ENCODE data around the gene EFHD2. TPM values are rescaled to one million over a fixed set of nuclear protein-coding genes. Genes with fewer than 3 reads are reported as not detected.
"Not testable (repeated sequence)": the region's sequence is repeated elsewhere in the genome, so short reads cannot be mapped to it uniquely, and the experiment has no call there.

The EFHD2 gene
- total RNA-seq, 1 experiment from 2014 or later: 92.0 TPM

DNA sequence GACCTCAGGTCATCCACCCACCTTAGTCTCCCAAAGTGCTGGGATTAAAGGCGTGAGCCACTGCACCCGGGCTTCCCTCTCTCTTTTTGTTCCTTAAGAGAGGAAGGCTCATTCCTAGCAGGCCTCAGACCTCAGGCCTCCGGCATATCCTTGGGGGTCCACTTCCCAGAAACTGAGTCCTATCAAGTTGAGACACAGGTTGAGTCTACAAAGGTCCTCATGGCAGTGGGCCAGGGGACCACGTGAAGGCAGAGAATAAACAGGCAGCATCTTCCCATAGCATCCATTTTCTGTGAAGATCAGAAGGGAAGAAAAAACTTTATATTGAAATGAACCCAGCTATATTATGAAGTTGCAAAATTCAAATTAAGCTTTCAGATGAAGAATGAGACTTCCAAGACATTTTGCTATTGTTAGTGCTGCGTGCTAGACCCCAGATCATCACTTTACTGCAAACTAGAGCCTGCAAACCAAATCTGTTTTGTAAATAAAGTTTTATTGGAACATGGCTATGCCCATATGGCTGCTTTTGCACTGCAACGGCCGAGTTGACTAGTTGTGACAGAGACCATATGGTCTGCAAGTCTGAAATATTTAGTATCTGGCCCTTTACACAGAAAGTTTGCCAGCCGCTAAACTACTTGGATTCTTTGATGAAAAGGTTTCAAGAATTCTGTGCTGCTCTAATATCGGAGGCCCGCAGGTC lies 43.3 kb downstream of the EFHD2 start:
- no peaks in the 10 kb centered on the region for H3K9me3 ChIP-seq
- DNase-seq: no peak
- H3K36me3 ChIP-seq: no peaks in the 10 kb centered on the region
- H3K27me3 ChIP-seq: no peaks in the 10 kb centered on the region
- no peak overlapping the region for H3K4me3 ChIP-seq

DNA sequence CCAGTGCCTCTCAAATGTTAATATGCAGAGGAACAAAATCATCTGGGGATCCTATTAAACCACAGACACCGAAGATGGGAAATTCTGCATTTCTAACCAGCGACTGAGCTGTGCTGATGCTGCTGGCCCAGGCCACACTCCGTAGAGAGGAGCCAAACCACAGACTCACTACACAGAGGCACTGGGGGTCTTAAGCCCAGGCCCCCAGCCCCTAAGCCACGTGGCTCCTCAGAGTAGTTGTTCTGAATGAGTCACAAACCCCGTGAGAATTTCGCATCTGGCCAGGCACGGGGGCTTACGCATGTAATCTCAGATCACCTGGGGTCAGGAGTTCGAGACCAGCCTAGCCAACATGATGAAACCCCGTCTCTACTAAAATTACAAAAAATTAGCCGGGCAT lies 44.0 kb downstream of the EFHD2 start:
- Histone ChIP-seq H3K9me3 (no peaks in the 10 kb centered on the region), H3K36me3 (no peaks in the 10 kb centered on the region), H3K27me3 (no peaks in the 10 kb centered on the region), H3K4me3 (no peak overlapping the region)
- no peak for DNase-seq

DNA sequence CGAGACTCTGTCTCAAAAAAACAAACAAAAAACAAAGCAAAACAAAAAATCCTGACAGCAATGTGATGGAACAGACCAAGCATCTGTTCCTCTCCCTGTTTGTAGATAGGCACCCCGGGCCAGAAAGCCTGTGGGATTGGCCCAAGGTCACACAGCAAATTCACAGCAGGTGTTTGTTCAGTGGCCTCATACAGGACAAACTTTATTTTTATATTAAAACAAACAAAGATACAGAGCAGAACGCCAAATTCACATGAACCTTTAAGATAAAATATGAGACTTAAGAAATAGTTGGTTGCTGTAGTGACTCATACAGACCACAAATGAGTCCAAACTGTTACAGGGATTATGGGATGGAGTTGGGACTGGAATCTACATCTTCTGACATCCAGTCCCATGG lies 44.6 kb downstream of the EFHD2 start:
- Histone ChIP-seq H3K27me3 (no peaks in the 10 kb centered on the region), H3K9me3 (no peaks in the 10 kb centered on the region), H3K36me3 (no peaks in the 10 kb centered on the region), H3K4me3 (no peak overlapping the region)
- no peak for DNase-seq

DNA sequence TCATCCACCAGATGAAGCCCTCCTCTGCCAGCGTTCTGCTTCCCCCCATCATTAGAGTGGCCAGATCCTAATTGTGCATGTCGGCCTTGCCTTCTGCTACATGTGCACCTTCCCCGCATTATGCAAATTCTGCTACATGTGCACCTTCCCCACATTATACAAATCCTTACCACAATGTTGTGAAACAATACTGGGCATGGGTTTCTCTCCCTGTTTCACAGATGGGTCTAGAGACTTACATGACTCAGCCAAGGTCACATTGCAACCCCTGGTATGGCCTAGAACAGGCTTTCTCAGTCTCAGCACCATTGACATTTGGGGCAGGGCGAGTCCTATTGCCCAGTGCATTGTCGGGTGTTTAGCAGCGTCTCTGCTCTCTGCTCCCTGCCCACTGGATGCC lies 45.8 kb downstream of the EFHD2 start:
- Histone ChIP-seq H3K36me3 (no peaks in the 10 kb centered on the region), H3K27me3 (no peaks in the 10 kb centered on the region), H3K4me3 (no peak overlapping the region), H3K9me3 (no peaks in the 10 kb centered on the region)
- DNase-seq: no peak

DNA sequence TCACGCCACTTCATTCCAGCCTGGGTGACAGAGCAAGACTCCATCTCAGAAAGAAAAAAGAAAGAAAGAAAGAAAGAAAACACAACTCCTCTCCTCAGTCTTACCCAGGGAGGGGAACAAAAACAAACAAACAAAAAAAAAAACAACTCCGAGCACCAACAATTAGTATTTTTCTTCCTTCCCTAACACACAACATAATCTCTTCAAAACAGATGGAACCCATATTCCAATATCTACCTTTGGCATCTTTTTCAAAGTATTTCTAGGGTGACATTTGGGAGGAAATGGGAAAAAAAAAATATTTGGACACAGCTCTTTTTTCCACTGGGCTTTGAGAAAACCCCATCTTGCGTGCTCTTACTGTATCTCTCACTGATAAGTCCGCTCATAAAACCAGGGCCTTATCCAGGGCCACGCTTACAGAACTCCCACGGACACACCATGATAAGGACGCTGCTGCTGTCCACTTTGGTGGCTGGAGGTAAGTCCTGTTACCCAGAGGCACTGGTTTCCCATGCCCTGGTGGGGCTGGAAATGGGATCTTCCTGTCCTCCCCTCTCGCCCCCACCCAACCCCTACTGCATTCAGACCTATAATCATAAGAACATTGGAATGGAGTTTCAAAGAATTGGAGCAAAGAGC lies 46.7 kb downstream of the EFHD2 start, which contains the start of gene CELA2A:
Gene CELA2A (plus strand): TSS at position 420 of the 642 bp plus-strand sequence. CDS start 22 bp downstream, at position 442.
- H3K27me3 ChIP-seq: no peaks in the 10 kb centered on the region
- DNase-seq: no peak
- H3K36me3 ChIP-seq: no peaks in the 10 kb centered on the region
- no peaks in the 10 kb centered on the region for H3K9me3 ChIP-seq
- H3K4me3 ChIP-seq: no peak within 1 kb of the TSS

DNA sequence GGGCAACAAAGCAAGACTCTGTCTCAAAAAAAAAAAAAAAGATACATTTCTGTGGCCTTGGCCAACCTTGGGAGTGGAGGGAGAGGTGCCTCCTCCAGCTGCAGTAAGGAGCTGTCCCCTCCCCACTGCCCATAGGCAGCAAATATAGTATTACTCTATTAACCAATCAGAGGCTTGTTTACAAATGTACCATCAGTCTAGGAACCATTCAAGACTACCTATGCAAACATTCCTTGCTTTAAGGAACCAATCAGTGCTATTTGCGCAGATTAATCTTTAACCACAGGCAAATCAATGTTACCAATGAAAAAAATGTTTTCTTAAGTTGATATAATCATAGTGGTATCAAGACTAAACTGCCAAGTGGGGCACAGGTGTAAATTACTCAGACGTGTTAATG lies 47.9 kb downstream of the EFHD2 start:
- no peaks in the 10 kb centered on the region for H3K27me3 ChIP-seq
- no peaks in the 10 kb centered on the region for H3K36me3 ChIP-seq
- H3K4me3 ChIP-seq: no peak overlapping the region
- DNase-seq: no peak
- no peaks in the 10 kb centered on the region for H3K9me3 ChIP-seq

DNA sequence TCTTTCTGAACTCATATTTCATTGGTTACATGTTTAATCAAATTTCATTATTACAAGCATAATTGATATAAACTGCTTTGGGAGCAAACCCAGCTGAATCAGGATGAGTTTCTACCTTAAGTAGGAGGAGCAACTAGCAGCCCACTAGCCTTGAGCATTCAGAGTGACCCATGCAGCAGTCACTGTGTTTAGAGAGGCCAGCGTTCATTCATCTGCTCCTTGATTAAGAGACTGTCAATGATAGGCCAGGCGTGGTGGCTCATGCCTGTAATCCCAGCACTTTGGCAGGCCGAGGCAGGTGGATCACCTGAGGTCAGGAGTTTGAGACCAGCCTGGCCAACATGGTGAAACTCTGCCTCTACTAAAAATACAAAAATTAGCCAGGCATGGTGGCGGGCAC lies 48.7 kb downstream of the EFHD2 start:
- H3K27me3 ChIP-seq, DNase-seq, H3K9me3 ChIP-seq, H3K4me3 ChIP-seq, H3K36me3 ChIP-seq: not testable (repeated sequence)

DNA sequence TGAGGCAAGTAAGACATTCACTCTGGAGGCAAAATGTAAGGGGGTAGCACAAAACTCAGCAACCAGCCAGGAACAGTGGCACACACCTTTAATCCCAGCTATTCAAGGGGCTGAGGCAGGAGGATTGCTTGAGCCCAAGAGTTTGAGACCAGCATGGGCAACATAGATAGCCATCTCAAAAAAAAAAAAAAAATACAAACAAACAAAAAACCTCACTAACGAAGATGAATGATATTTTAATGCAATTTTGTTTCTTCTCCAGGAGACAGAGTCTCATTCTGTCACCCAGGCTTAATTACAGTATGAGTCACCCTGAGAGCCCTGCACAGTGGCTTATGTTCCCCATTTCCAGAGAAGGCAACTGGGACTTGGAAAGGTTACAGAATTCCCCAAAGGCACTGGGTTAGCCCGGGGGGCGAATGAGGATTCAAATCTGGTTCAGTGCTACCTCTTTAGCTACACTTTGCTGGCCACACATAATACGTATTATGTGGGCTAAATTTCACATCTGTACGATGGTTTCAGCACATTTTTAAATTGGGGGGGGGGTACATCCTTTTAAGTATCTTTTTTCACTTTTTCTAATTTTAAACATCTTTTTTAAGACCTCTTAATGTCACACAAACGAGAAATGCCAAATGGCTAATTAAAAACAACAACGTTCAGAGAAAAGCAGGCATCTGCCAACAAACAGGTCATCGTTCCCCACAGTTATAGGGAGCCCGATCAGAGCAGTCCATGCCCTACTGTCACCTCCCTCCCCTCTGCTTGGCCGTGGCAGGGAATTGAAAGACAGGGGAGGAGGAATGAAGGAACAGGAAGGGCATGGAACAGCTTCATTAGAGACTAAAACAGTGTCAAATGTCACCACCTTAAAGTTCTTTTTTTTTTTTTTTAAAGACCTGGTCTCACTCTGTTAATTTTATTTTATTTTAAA lies 50.4 kb downstream of the EFHD2 start:
- no peaks in the 10 kb centered on the region for H3K36me3 ChIP-seq
- no peaks in the 10 kb centered on the region for H3K9me3 ChIP-seq
- H3K27me3 ChIP-seq: no peaks in the 10 kb centered on the region
- H3K4me3 ChIP-seq: no peak overlapping the region
- DNase-seq: peak; percentile 10

DNA sequence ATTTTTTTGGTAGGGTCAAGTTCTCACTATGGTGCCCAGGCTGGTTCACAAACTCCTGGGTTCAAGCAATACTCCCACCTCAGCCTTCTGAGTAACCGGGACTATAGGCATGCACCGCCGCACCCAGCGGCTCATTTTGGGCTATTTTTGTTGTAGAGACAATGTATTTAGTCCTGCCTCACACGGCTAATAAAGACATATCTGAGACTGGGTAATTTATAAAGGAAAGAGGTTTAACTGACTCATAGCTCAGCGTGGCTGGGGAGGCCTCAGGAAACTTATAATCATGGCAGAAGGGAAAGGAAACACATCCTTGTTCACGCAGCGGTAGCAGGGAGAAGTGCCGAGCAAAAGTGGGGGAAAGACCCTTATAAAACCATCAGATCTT lies 51.0 kb downstream of the EFHD2 start:
- Histone ChIP-seq H3K9me3 (no peaks in the 10 kb centered on the region), H3K27me3 (no peaks in the 10 kb centered on the region), H3K36me3 (no peaks in the 10 kb centered on the region), H3K4me3 (no peak overlapping the region)
- no peak for DNase-seq

DNA sequence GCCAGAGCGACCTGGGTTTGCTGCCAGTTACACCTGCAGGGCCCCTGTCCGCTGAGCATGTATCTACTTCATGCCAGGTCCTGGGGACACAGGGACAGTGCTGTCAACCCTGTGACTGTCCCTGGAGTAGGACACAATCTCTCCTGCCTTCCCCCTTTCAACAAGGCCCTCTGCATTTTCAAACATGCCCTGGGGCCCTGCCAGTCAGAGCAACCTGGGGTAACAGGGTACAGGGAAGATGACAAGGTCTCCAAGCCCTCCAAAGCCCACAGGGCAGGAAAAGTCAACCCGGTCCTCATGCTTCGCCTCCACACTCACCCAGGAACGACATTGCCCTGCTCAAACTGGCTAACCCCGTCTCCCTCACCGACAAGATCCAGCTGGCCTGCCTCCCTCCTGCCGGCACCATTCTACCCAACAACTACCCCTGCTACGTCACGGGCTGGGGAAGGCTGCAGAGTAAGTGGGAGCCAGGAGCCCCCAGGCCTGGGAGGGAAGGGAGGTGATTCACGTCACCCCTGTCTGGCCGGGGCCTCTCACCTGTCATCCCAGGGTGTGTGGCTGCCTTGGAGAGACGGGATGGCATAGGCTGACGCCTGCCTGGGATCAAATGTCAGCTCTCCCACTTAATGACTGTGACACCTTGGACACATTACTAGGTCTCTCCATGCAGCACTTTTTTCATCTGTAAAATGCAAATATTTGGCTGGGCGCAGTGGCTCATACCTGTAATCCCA lies 53.5 kb downstream of the EFHD2 start:
- H3K9me3 ChIP-seq, H3K27me3 ChIP-seq, H3K36me3 ChIP-seq, H3K4me3 ChIP-seq, DNase-seq: not testable (repeated sequence)

DNA sequence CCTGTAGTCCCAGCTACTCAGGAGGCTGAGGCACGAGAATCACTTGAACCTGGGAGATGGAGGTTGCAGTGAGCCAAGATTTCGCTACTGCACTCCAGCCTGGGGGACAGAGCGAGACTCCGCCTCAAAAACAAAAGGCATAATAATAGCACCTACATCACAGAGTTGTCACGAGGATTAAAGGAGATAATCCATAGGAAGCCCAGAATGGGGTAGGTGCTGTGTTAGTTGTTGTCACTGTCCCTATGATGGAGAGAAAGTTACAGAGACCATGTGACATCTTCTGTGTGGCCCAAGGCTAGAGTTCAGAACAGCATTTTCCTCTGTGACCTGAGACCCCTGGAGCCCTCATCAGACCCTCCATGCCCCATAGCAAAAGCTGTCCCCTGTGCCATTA lies 54.2 kb downstream of the EFHD2 start:
- not testable (repeated sequence) for H3K4me3 ChIP-seq, H3K27me3 ChIP-seq, H3K36me3 ChIP-seq, DNase-seq, H3K9me3 ChIP-seq

DNA sequence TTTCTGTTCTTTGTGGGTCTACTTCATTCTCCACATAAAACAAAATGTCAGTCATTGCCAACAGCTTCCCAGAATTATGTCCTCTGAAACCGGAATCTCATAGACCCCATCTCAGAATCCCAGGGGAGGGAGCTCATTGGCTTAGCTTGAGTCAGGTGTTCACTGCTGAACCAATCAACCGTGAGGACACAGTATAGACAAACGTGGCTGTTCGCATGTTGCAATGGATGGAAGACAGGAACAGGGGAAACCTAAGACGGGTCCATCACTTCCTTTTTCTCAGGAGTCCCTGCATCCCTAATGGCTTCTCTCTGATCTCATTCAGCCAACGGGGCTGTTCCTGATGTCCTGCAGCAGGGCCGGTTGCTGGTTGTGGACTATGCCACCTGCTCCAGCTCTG lies 56.0 kb downstream of the EFHD2 start:
- Histone ChIP-seq H3K36me3 (no peaks in the 10 kb centered on the region), H3K27me3 (no peaks in the 10 kb centered on the region), H3K9me3 (no peaks in the 10 kb centered on the region), H3K4me3 (no peak overlapping the region)
- no peak for DNase-seq

DNA sequence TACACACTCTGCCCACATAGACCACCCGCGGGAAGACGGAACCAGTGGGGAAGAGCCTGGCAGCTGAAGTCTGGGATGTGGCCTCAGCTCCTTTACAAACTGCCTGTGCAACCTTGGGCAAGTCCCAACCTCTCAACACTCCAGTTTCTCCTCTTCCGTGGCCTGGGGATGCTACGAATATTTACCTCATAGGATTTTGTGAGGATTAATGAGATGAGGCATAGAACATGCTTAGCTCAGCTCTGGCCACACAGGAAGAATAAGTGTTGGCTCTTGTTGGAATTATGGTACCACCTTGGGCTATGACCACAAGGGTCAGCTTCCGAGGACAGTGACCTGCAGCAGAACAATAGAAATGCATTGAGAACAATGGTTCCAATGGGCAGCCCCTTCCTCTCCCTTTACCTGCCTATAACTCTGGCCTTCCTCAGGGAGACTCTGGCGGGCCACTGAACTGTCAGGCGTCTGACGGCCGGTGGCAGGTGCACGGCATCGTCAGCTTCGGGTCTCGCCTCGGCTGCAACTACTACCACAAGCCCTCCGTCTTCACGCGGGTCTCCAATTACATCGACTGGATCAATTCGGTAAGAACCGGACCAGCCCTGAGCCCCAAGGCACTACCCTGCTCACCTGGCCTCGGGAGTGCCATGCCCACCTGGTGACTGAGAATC lies 57.4 kb downstream of the EFHD2 start:
- not testable (repeated sequence) for H3K9me3 ChIP-seq, H3K4me3 ChIP-seq, H3K36me3 ChIP-seq, H3K27me3 ChIP-seq, DNase-seq

DNA sequence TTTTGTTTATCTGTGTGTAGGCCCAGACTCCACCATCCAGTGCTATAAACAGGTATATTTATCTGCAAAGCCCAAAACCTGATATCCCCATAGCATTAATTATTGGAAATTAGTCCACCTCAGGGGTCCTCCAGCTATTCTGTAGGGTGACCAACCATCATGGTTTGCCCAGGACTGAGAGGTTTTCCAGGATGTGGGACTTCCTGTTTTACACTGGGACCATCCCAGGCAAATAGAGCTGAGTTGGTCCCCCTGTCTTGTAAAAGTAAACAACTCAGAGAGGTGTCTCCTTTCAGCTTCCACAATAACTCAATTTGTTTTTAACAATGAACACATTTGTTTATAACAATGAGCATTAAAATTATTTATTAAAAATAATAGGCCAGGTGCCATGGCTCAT lies 58.5 kb downstream of the EFHD2 start:
- H3K36me3 ChIP-seq: no peaks in the 10 kb centered on the region
- no peaks in the 10 kb centered on the region for H3K9me3 ChIP-seq
- no peak overlapping the region for H3K4me3 ChIP-seq
- H3K27me3 ChIP-seq: no peaks in the 10 kb centered on the region
- no peak for DNase-seq

DNA sequence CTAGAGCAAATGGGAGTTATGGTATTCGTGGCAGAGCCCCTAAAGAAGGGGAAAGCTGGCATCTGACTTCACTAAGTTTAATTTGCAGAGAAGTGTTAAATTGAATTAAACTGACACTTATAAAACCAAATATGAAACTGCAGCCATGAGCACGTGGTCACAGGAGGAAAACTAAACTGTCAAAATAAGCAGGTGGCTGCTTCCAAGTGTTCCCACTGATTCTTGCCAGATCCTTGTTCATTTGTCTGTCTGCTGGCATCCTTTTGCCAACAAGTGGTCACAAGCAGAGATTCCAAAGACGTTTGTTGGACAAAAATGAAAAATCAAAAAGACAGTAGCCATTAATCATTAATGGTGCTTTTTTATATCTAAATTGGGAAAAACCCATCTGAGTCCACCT lies 59.7 kb downstream of the EFHD2 start:
- no peaks in the 10 kb centered on the region for H3K9me3 ChIP-seq
- DNase-seq: no peak

DNA sequence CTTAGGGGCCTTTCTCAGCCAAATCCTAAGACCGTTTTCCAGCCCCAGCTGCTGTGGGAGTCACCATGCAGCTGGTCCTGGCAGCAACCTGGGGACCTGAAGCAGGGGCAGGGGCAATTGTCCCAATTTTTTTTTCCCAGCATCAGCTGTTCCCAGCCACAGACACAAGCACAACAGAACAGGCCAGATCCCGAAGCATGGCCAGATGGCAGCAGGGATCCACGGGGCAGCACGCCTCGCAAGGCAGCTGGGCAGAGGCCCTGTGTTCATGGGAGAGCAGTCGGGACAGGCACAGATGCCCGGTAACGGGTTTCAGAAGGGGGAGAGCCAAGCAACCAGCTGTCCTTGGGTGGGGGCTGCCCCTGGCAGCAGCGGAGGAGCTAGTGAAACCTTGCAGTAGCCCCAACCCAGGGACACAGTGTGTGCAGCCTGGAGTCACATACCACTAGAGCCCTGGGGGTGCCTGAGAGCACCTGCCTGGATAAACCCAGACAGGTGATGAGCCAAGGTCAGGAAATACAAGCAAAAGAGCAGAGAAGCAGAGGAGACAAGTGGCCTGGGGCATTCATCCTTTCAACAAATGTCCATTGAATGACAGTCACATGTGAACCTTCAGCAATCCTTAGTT lies 60.2 kb downstream of the EFHD2 start:
- not testable (repeated sequence) for H3K9me3 ChIP-seq, H3K4me3 ChIP-seq, DNase-seq, H3K36me3 ChIP-seq, H3K27me3 ChIP-seq

More for the DNA sequence above, 59.7 kb downstream of the EFHD2 start:
- Histone ChIP-seq H3K4me3 (no peak overlapping the region), H3K27me3 (no peaks in the 10 kb centered on the region), H3K36me3 (no peaks in the 10 kb centered on the region)

Measured in MG63 (cell line).